NCI-H2081 treated with DMSO at 0.1 percent for 48 hours (cell line): ENCODE data around the gene CNKSR3.

ENCODE experiments used
- DNase-seq: peaks from one replicate; lab custom pipeline; 2025; lab: John Stamatoyannopoulos, UW

The CNKSR3 gene

DNA sequence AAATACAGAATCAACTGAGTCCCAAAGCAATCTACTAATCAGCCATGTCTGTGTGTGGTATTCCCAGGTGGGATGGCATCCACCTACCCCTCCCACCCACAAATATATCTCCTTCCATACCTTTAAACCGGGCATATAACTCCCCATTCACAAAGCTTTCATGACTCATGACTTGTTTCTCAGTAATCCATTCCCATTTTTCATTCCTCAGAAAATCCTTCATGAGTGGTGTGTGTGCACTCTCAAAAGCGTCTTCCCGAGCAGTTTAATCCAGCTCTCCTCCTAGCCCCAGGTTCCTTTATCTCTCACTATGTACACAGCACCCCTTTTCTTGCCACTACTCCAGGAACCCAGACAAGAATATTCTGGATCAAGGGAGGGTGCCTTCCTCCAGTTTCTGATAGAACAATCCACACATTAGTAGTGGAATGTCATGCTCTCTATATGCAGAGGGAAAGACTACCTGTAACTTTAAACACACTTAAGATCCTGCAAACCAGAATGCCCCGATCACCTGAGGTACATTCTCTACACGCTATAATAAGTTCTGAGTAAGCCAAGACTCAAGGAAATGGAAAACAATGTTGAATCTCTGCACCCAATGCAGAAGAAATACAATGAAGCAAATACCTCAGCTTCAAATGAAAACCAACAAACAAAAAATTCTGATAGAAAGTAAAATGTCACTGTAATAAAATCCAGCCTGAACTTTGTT, 98.2 kb downstream of the CNKSR3 start:
- DNase-seq, result no peak

GRCh38 chr6:154411076-154411475, 99.4 kb downstream of the CNKSR3 start:
- no peak for DNase-seq

GRCh38 chr6:154410619-154411072, 99.8 kb downstream of the CNKSR3 start:
- no peak for DNase-seq

- DNase-seq, result no peak
Measured at GRCh38 chr6:154408891-154409500, 101.5 kb downstream of the CNKSR3 start.

GRCh38 chr6:154407440-154407839, 103.0 kb downstream of the CNKSR3 start:
- no peak for DNase-seq

DNA sequence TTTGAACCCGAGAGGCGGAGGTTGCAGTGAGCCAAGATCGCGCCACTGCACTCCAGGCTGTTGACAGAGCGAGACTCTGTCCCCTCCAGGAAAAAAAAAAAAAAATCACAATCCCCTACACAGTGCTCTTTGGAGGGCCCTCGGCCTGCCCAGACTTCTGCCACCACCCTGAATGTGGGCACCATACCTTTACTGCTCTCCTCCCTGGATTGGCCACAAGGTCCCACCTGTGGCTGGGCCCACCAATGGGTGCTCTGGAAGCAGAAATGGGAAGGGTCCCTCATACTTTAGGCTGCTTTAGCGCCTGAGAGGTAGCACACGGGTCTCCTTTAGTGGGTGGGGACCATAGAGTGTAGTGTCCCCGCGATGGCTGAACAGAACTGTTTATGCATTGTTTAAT, 103.6 kb downstream of the CNKSR3 start:
- no peak for DNase-seq

- no peak for DNase-seq
Measured at GRCh38 chr6:154406301-154406700, 104.2 kb downstream of the CNKSR3 start.

DNA sequence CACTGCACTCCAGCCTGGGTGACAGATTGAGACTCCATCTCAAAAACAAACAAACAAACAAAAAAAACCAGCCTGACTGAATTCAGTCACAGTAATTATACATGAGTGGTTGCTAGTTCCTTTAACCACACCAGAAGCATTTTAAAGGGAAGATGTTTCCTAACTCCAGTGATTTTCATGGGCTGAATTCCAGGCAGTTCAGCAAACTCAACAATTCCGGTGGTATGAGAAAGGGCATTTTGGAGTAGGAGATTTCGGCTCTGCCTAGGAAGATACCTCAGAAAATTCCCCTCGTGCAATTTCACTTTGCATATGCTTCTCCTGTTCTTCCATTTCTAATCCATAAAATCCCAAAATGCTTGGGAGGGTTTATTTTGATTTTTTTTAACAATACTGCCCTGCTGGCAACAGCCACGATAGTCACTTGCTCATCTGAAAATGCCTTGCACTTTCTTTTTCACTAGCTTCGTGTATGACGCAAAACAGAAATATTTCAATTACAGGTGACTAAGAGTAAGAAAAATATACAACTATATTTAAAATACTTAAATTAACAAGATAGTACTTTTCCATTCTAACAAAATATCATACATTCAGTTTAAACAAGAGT, 105.6 kb downstream of the CNKSR3 start:
- no peak for DNase-seq

DNA sequence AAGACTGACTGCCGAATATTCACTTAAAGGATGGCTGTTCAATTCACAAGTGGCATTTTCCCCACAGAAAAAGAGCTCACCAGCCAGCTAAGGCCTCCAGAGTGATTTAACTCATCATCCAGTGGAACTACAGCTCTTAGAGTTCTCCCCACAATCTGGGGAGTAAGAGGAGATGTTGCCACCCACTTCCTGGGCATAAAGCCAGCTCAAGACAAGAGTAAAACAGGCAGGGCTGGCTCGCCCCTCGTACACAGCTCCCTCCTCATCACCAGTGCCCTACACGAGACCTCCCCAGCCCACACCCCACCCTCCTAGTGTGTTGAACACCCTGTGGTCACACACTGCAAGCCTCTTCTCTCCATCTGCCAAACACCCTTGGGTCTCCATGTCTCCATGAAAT, 106.7 kb downstream of the CNKSR3 start:
- no peak for DNase-seq

GRCh38 chr6:154402081-154402780, 108.3 kb downstream of the CNKSR3 start:
- DNase-seq, result no peak

DNA sequence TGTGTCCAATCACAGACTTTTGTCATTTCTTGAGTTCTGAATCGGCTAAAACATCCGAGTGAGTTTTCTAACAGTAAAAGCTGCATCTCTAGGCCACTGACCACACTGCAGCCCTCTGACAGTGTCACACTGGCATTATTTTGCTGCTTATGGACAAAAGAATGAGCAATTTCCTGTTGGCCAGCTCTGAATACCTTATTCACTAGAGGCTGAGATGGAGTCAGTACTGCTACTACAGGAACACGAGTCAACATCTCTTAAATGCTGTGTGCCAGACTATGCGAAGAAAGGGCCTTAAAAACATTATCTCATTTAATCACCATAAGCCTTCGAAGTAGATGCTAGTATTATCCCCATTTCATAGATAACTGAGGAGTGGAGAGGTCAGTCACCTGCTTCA, 111.4 kb downstream of the CNKSR3 start:
- DNase-seq, result no peak

DNA sequence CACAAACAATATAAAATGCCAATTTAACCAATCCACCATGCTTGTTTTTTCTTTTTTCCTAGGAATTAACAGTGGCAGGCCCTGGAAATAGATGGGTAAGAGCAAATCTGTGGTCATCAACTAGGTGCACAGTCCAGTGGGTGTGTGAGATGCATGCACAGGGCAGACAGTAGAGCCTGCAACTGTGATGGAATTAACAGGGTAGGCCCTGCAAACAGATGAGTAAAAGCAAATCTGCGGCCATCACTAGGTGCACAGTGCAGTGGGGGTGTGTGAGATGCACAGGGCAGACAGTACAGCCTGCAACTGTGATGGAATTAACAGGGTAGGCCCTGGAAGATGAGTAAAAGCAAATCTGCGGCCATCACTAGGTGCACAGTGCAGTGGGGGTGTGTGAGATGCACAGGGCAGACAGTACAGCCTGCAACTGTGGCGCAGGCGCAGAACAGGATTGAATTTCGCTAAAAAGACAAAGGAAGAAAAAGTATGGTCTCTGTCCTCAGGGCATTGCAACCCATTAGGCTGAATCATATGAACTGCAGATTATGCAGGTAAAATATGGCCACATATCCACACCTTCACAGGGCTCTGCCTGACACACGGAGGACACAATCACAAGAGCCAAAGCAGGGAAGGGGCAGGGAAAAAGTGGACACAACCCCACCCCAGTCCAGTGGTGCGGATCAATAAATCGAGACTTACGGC, 112.8 kb downstream of the CNKSR3 start:
- DNase-seq, result no peak

DNA sequence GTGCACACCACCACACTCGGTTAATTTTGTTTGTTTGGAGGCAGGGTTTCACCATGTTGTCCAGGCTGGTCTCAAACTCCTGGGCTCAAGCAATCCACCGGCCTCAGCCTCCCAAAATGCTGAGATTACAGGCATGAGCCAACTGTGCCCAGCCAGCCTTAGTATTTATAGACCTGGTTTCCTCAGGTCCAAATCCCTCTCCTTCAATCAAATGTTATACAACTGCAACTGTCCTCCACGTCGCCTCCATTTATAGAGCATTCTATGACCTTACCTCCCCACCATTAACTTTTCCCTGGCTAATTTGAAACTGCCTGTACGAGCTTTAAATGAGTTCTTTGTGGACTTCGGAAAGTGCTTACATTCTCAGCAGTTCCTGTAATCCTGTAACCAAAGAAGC, 114.6 kb downstream of the CNKSR3 start:
- no peak for DNase-seq

DNA sequence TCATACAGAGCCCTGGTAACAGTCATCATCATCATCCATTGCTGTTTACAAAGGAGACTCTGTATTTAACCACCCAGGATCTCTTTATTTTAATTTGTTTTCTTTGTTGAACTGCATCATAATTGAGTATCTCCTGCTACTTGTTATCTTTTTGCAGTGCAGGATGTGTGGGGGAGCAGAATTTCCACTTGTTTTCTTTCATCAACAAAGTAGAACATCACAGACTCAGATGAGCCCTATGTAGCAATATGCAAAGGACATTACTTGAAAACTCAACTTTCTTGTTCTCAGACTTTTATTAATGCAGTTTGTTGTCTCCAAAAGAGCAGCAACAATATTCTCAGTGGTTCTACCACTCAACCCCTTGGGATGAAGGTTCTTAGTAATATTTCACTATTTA, 115.2 kb downstream of the CNKSR3 start:
- no peak for DNase-seq

DNA sequence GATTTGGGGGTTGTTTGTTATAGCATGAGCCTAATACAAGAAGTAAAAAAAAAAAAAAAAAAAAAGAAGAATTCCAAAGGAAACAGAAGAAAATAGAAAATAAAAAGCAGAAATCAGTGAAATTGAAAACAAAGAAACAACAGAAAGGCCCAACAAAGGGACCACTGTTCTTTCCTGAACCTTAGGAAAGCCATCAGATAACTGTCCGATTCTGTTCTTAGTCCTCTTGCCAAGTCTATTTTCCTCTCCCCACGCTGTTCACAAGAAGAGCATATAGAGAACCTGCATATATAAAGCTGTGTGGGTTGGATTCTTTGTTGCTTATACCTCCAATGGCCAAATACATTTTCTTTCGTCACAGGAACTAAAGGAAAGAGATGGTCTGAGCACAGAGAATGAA, 115.9 kb downstream of the CNKSR3 start:
- DNase-seq, result no peak

DNA sequence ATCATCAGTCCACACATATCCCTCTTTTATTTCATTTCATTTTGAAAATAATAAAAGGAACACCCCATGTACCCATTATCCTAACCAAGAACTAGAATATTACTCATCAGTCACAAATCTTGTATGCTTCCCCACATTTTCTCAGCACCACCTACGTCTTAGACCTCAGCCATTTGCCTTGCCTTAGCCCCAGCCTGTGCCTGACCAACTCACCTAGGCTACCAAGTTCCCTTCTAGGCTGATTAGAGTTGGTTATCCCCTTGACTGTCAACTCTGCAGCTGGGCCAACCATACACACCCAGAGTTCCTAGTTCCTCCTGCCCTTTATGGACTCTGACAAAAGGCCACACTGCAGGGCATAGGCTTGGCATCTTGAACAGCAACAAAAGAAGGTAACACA, 120.5 kb downstream of the CNKSR3 start:
- DNase-seq, result no peak

DNA sequence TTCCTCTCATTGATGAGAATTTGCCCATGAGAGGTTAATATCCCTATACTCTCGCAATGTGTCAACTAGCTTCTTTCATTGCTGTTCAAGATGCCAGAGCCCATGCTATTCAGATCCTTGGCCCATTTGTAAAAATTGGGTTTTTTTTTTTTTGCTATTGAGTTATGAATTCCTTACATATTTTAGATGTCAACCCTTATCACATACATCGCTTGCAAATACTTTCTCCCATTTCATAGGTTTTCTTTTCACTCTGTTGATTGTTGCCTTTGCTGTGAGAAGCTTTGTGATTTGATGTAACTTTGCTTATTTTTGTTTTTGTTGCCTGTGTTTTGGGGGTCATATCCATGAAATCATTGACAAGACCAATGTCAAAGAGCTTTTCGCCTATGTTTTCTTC, 121.7 kb downstream of the CNKSR3 start:
- no peak for DNase-seq

- no peak for DNase-seq
Measured at GRCh38 chr6:154386848-154387717, 123.4 kb downstream of the CNKSR3 start.

DNA sequence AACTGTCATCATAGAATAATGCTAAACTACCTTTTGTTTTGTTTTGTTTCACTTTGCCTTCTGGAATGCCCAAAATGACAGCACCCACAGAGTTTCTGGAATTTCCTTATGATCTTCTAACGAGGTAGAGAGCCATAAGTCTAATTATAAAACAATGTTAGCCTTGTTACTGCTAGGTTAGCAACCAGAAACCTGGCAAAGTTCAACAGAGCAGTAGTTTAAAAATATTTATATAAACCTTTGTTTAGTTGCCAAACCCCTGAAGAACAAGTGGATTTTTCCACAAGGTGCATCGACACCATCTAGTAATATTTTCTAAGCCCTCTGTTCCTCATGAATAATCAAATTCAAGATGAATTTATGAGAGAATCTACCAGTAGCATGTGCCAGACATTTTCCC, 126.3 kb downstream of the CNKSR3 start:
- DNase-seq, result no peak

DNA sequence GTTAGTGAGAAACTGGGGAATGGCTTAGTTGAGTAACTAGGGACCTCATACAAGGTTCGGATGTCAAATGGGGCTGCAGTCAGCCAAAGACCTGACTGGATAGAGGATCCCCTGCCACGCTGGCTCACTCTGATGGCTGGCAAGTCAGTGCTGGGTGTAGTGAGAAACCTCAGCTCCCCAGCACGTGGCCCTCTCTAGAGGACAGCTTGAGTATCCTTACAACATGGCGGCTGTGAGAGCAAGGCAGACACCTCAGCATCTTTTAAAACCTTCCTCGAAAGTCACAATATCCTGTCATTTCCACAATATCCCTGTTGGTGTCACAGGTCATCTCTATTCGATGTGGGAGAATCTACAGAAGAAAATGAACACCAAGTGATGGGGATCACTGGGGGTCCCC, 127.2 kb downstream of the CNKSR3 start:
- DNase-seq, result no peak

GRCh38 chr6:154382740-154383139, 127.7 kb downstream of the CNKSR3 start:
- DNase-seq, result no peak
